ENCODE measurements around the gene ADGRB3.
"Not testable (repeated sequence)": the region's sequence is repeated elsewhere in the genome, so short reads cannot be mapped to it uniquely, and the experiment has no call there.

Gene ADGRB3

GRCh38 chr6:68790128-68790527 is 155.0 kb downstream of the ADGRB3 start:
- not testable (repeated sequence) for DNase-seq (ENCODE audit: low spot score)

GRCh38 chr6:68814976-68815375 is 179.9 kb downstream of the ADGRB3 start:
- not testable (repeated sequence) for DNase-seq (ENCODE audit: low spot score)

DNA sequence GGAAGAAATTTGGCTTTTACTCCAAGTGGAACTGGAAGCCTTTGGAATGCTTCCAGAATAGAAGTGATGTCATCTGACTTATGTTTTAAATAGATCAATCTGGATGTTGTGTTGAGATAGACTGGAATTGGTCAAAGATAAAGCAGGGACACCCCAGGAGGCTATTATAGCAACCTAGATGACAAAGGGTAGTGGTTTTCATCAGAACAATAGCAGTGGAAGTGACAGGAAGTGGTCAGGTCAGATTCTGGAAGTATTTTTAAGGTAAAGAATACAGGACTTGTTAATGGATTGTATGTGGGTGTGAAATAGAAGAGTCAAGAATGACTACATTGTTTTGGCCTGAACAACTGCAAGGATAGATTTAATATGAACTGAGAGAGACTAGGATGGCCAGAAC is 191.4 kb downstream of the ADGRB3 start:
- no peak for DNase-seq (ENCODE audit: low spot score)

GRCh38 chr6:68834551-68834950 is 199.5 kb downstream of the ADGRB3 start:
- no peak for DNase-seq (ENCODE audit: low spot score)

- DNase-seq (ENCODE audit: low spot score), result no peak
These were observed 203.5 kb downstream of the ADGRB3 start for GRCh38 chr6:68838571-68838970.

- DNase-seq (ENCODE audit: low spot score), result no peak
These were observed 217.7 kb downstream of the ADGRB3 start for GRCh38 chr6:68852791-68853190.

DNA sequence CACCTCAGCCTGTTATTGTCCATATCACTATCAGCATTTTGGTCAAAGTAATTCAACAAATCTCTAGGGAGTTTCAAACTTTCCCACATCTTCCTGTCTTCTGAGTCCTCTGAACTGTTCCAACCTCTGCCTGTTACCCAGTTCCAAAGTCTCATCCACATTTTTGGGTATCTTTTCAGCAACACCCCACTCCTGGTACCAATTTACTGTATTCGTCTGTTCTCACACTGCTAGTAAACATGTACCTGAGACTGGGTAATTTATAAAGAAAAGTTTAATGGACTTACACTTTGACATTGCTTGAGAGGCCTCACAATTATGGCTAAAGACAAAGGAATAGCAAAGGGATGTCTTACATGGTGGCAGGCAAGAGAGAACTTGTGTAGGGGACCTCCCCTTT is 224.2 kb downstream of the ADGRB3 start:
- no peak for DNase-seq (ENCODE audit: low spot score)

DNA sequence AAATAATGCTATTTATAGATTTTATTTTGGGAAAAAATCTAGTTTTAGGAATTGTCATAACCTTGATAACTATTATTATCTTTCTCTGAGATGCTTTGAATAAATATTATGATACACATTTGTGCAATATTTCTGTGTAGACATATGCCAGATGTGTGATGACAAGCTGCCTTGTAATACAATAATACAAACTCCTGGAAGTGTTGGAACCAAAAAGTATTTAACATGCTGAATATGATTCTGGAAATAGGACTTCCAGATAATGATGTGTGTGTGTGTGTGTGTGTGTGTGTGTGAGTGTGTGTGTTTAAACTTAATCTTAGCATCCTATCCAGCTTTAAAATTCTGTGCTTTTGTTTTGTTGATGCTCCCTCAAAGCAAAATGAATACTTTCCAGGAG is 233.6 kb downstream of the ADGRB3 start:
- DNase-seq (ENCODE audit: low spot score), result no peak

DNA sequence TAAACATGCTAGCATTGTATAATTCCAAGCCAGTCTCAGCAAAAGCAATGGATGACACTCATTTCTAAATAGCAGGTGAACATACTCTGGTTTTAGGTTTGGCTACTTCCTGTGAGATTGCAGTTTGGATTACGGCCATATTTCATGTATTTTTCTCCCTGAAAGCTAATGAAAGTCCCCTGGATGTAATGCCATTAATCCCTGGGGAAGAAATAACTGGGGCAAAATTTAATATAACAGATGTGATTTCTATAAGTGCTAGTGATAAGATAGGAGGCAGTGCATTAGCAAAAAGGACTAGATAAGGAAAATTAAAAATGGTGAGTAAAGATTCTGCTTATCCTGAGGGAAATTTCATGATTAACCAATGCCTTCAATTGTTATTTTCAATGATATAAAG is 238.2 kb downstream of the ADGRB3 start:
- no peak for DNase-seq (ENCODE audit: low spot score)

DNA sequence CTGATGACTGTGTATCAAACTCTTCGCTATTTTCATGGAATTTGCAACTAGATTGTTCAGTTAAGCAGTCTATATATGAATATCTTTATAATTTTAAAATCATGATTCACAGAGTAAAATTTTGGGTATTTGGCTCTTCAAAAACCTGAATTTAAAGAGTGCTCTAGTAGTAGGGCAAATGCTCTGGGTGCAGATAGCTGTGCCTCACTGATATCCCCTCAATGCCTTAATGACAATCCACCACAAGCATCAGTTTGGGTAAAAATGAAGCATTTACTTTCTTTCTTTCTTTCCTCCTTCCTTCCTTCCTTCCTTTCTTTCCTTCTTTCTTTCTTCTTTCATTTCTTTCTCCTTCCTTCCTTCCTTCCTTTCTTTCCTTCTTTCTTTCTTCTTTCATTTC is 239.7 kb downstream of the ADGRB3 start:
- DNase-seq (ENCODE audit: low spot score), result no peak

GRCh38 chr6:68875403-68875802 is 240.3 kb downstream of the ADGRB3 start:
- DNase-seq (ENCODE audit: low spot score), result no peak

DNA sequence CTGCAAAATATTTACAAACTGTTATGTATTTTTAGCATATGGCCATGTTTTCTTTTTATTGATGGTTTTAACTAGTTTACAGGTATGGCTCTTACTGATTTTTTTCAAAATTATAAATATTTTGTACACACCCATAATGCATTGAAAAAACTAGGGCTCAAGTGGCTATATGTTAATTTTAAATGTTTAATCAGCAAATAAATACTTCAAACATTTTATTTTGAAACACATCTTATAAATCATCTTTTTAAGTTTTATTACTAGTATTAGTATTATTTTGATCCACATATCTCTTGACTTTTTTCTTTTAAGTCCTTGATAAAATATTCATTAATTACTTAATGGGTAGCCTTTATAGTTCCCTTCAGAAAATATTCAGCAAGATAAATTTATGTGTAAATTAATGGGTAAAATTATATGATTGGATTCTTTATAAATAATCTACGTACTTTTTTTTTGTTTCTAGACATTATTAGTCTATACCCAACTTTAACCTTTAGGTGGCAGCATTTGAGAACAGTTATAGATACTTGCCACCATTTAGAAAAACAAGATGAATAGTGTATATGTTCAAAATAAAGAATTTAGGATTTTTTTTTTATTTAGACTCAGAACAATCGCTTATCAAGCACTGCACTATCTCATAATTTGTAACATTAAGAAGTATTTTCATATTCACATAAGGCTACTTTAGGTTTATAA is 241.9 kb downstream of the ADGRB3 start:
- no peak for DNase-seq (ENCODE audit: low spot score)

GRCh38 chr6:68880050-68880813 is 245.2 kb downstream of the ADGRB3 start:
- no peak for DNase-seq (ENCODE audit: low spot score)

- not testable (repeated sequence) for DNase-seq (ENCODE audit: low spot score)
These were observed 248.2 kb downstream of the ADGRB3 start for GRCh38 chr6:68883325-68883724.

DNA sequence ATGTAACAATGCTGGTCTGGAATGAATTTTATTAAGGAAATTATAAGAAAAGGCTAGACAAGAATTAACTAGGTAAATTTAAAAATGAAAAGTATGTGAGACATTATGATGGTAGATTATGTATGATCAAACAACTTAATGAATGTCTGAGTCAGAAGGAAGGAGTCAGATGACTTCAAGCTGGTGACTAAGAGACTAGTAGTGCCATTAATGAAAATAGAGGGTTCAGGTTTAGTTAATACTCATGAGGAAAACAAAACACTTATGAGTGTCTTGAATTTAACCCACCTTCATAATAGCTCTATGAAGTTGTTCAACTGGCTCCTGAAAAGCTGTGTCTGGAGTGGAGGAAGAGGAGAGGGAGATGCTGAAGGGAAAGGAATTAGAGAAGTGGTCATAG is 256.3 kb downstream of the ADGRB3 start:
- DNase-seq (ENCODE audit: low spot score), result no peak

- DNase-seq (ENCODE audit: low spot score), result no peak
These were observed 257.4 kb downstream of the ADGRB3 start for GRCh38 chr6:68892452-68892851.

- no peak for DNase-seq (ENCODE audit: low spot score)
These were observed 260.8 kb downstream of the ADGRB3 start for GRCh38 chr6:68895929-68896328.

DNA sequence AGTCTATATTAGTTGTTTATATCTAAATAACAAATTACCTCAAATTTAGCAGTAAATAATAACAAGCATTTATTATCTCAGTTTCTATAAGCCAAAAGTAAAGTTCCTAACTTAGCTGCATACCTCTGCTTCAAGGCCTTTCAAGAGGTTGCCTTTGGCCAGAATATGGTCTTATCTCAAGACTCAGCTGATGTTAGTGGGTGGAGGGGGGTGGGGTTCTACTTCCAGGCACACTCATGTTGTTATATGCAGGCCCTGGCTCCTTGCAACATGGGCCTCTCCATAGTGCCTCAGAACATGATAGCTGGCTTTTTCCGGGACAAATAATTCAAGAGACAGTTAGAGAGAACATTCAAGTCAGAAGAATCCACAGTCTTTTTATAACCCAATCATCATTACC is 266.0 kb downstream of the ADGRB3 start:
- DNase-seq (ENCODE audit: low spot score), result no peak

GRCh38 chr6:68911334-68911733 is 276.3 kb downstream of the ADGRB3 start:
- DNase-seq (ENCODE audit: low spot score), result no peak

DNA sequence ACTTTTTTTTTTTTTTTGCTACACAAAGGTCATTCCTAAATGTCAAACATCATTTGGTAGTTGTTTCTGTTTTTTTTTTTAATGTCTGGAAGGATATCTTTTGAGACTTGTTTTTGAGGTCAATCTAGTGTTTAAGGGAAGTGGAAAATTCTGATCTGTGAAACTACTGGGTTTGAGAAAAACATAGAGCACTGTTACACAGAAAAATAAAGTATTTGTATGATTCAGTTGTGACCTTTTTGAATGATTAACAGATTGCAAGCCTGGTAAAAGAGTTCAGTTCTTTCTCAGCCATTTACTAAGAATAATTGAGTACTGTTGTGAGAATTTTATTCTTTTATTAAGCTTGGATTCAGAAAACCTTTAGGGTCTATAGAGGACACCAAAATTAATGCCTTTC is 276.7 kb downstream of the ADGRB3 start:
- no peak for DNase-seq (ENCODE audit: low spot score)

DNA sequence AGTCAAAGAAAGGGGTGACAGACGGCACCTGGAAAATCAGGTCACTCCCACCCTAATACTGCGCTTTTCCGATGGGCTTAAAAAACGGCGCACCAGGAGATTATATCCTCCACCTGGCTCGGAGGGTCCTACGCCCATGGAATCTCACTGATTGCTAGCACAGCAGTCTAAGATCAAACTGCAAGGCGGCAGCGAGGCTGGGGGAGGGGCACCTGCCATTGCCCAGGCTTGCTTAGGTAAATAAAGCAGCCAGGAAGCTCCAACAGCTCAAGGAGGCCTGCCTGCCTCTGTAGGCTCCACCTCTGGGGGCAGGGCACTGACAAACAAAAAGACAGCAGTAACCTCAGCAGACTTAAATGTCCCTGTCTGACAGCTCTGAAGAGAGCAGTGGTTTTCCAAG is 277.7 kb downstream of the ADGRB3 start:
- not testable (repeated sequence) for DNase-seq (ENCODE audit: low spot score)

DNA sequence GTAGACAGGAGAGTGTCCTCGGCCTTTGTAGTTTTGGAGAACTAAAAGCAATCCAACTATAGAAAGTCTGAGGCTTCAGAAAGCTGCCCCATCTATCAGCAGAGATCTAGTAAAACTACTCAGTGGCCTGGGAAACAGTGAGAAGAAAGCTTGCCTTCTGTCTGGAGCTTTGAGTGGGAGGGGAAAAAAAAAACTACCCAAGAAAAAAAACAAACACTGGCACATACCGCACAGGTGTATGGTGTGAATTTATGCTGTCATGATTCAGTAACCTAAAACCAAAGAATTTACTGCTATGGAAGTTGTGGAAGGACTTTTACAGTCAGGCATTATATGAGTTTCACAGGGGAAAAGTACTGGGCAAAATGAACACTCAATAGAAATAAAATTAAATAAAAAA is 280.5 kb downstream of the ADGRB3 start:
- DNase-seq (ENCODE audit: low spot score), result no peak

- no peak for DNase-seq (ENCODE audit: low spot score)
These were observed 284.5 kb downstream of the ADGRB3 start for GRCh38 chr6:68919537-68919936.

DNA sequence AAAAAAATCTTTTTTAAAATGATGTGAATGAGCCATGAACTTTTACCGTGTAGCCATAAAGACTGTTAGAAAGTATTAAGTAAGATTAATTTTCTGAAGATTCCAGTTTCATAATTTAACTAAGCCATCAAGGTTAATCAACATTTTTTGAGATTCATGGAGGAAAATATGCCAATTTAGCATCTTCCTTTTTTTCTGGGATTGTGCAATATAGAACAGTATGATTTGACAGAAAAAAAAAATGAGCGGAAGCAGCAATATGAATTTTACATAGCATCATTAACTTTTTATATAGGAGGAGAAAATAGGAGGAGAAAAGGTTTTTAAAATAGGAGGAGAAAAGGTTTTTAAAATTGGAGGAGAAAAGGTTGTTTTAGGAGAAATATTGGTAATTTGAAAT is 306.3 kb downstream of the ADGRB3 start:
- no peak for DNase-seq (ENCODE audit: low spot score)

Measured in germinal center (tissue), 1 donor.